Endothelial cell of umbilical vein (primary cell): ENCODE data around the gene RAB33B. TPM values are rescaled to one million over a fixed set of nuclear protein-coding genes. Genes with fewer than 3 reads are reported as not detected.

Experiments used
- BruUV-seq: library from RNA; stranded (reverse); fragments of 400-500 nt; replicated peaks from 2 replicates; lab custom pipeline; 2021; lab: Mats Ljungman, UMichigan
- CTCF ChIA-PET: fragments of 300-600, 350-600 bp; sonication (Branson Sonifier 250); formaldehyde crosslinking; loops from one replicate; lab custom pipeline; 2021; ENCODE audit warnings: antibody characterized with exemption, inconsistent platforms; lab: Charles Lee
- POLR2A ChIA-PET: fragments of 300-600, 350-600 bp; sonication (Branson Sonifier 250); formaldehyde crosslinking; loops from one replicate; lab custom pipeline; 2021; ENCODE audit warnings: antibody characterized with exemption, inconsistent platforms; lab: Charles Lee
- DNase-seq: peaks from one replicate; pipeline ENCODE4 v3.0.0-alpha.2; 2011; ENCODE audit warnings: low read depth, low spot score
- FAIRE-seq: peaks from 2 replicates; lab custom pipeline; 2011; peaks lifted over from hg19 to GRCh38; lab: Jason Lieb, UNC
- H2AFZ ChIP-seq: 2 replicates; pipeline ENCODE4 v1.6.0; 2012; ENCODE audit warnings: low read depth, low read length, control low read depth, inconsistent platforms
- H3K27ac ChIP-seq: 2 replicates; pipeline ENCODE4 v1.5.1; 2011; ENCODE audit warnings: low read depth, mild to moderate bottlenecking, control low read depth, low read length, moderate library complexity; ENCODE audit not compliant: insufficient read depth
- H3K27me3 ChIP-seq, 2 experiments: 2 replicates each; pipeline versions ENCODE4 v1.6.0 to v1.6.1; 2011; ENCODE audit warnings: low read length in 2 of 2, mixed read lengths in 1 of 2; ENCODE audit not compliant: control insufficient read depth in 2 of 2, insufficient read depth in 2 of 2
- H3K36me3 ChIP-seq, 2 experiments: 2 replicates in 1 of 2; 3 replicates in 1 of 2; pipeline ENCODE4 v1.5.1; 2011; ENCODE audit warnings: low read length in 2 of 2, mild to moderate bottlenecking in 1 of 2, moderate library complexity in 1 of 2; ENCODE audit not compliant: control insufficient read depth in 2 of 2, insufficient read depth in 2 of 2; ENCODE audit errors: extremely low read depth in 1 of 2
- H3K4me1 ChIP-seq: 3 replicates; pipeline ENCODE4 v1.5.1; 2011; ENCODE audit warnings: mild to moderate bottlenecking, low read length; ENCODE audit not compliant: control insufficient read depth, insufficient read depth; ENCODE audit errors: extremely low read depth
- H3K4me2 ChIP-seq: 2 replicates; pipeline ENCODE4 v1.6.1; 2011; ENCODE audit warnings: low read length, control low read depth, mixed read lengths; ENCODE audit not compliant: insufficient read depth
- H3K4me3 ChIP-seq, 3 experiments: fragments of 200-600 bp in 1 of 3; sonication (generic), shearing (Covaris generic) in 1 of 3; replicated peaks in 1 of 3; 2 replicates each; pipeline ENCODE4 v1.5.1; 2011 to 2016; ENCODE audit warnings: control low read depth in 3 of 3, low read length in 3 of 3, mild to moderate bottlenecking in 2 of 3, inconsistent platforms in 1 of 3, low read depth in 1 of 3, moderate library complexity in 1 of 3; ENCODE audit not compliant: insufficient read depth in 1 of 3
- H3K79me2 ChIP-seq: 2 replicates; pipeline ENCODE4 v1.6.0; 2012; ENCODE audit warnings: low read length, inconsistent platforms; ENCODE audit not compliant: control insufficient read depth, insufficient read depth
- H3K9ac ChIP-seq: replicated peaks from 2 replicates; pipeline ENCODE3; 2011; ENCODE audit warnings: low read length, control low read depth; ENCODE audit not compliant: insufficient read depth; ENCODE audit errors: extremely low read depth
- H3K9me1 ChIP-seq: replicated peaks from 3 replicates; pipeline ENCODE4 v1.6.0; 2011; ENCODE audit warnings: mild to moderate bottlenecking, low read length; ENCODE audit not compliant: control insufficient read depth, insufficient read depth; ENCODE audit errors: extremely low read depth
- H3K9me3 ChIP-seq: replicated peaks from 2 replicates; pipeline ENCODE4 v1.5.1; 2012; ENCODE audit warnings: low read length, inconsistent platforms; ENCODE audit not compliant: control insufficient read depth, insufficient read depth
- H4K20me1 ChIP-seq: replicated peaks from 2 replicates; pipeline ENCODE3; 2011; ENCODE audit warnings: mild to moderate bottlenecking, low read length; ENCODE audit not compliant: control insufficient read depth, insufficient read depth; ENCODE audit errors: extremely low read depth
- CTCF ChIP-seq, 2 donors: IDR thresholded peaks; 1 replicate in 1 of 2; 2 replicates in 1 of 2; pipeline ENCODE4 v1.5.1; 2011; ENCODE audit warnings: low read length in 2 of 2, mild to moderate bottlenecking in 2 of 2, moderate library complexity in 2 of 2, control low read depth in 1 of 2, inconsistent platforms in 1 of 2, low read depth in 1 of 2; ENCODE audit not compliant: insufficient read depth in 1 of 2; ENCODE audit errors: extremely low read depth in 1 of 2
- EZH2 ChIP-seq: IDR thresholded peaks from 2 replicates; pipeline ENCODE4 v1.6.1; 2012; ENCODE audit warnings: borderline replicate concordance, low read depth, mild to moderate bottlenecking, moderate library complexity, low read length, inconsistent platforms; ENCODE audit not compliant: severe bottlenecking
- FOS ChIP-seq: IDR thresholded peaks from 2 replicates; pipeline ENCODE4 v1.6.1; 2011; ENCODE audit warnings: mild to moderate bottlenecking, low read length, moderate library complexity, borderline replicate concordance; ENCODE audit not compliant: insufficient read depth
- GATA2 ChIP-seq: IDR thresholded peaks from 2 replicates; pipeline ENCODE4 v1.7.0; 2011; ENCODE audit warnings: low read depth, mild to moderate bottlenecking, moderate library complexity, mixed read lengths, low read length; ENCODE audit not compliant: insufficient read length, insufficient read depth
- JUN ChIP-seq: IDR thresholded peaks from 2 replicates; pipeline ENCODE4 v1.6.1; 2011; ENCODE audit warnings: borderline replicate concordance, low read depth; ENCODE audit not compliant: insufficient read length, insufficient read depth
- MAX ChIP-seq: IDR thresholded peaks from 2 replicates; pipeline ENCODE4 v1.6.1; 2011; ENCODE audit not compliant: insufficient read depth, insufficient read length
- MYC ChIP-seq: IDR thresholded peaks from one replicate; pipeline ENCODE4 v1.6.1; 2011; ENCODE audit warnings: mild to moderate bottlenecking, low read depth, low read length
- POLR2A ChIP-seq: IDR thresholded peaks from 2 replicates; pipeline ENCODE4 v1.6.1; 2012; ENCODE audit warnings: low read depth, mild to moderate bottlenecking, control low read depth, low read length
- dilution Hi-C: fragments of 300-500 bp; cut with MboI; formaldehyde crosslinking; loops from one replicate; pipeline ENCODE4 v1.15.0; 2019; ENCODE audit warnings: low sequenced_read_pairs; ENCODE audit not compliant: extremely low pct_ligation_motif_present
- intact Hi-C: fragments of 100-400 bp; cut with micrococcal nuclease; formaldehyde crosslinking; loops from one replicate; pipeline ENCODE4 v1.10.0; 2022
- polyA plus RNA-seq, 4 experiments: library from polyadenylated mRNA; depleted of rRNA in 3 of 4; stranded (reverse) in 3 of 4; unstranded in 1 of 4; fragments of >200 nt; gene quantifications; 2 replicates each; pipeline versions ENCODE4 v1.2.1 to v1.2.3, GENCODE V29; 2011 to 2012; ENCODE audit warnings: missing spikeins in 1 of 4
- total RNA-seq: library from RNA; stranded (reverse); gene quantifications from 2 replicates; pipeline ENCODE4 v1.2.3, GENCODE V29; 2021

The RAB33B gene
- total and polyA plus RNA-seq, 2 donors (not counting 3 experiments of a cell fraction or from before 2014, with no cell fraction given) = 7.8 to 14.7 TPM

- H3K27me3 ChIP-seq = no peaks in the 10 kb centered on the region
- no peak for DNase-seq
- CTCF ChIA-PET = interaction anchor here (0.7 to 1.8 kb wide), 7 partner anchors 8 to 472 kb away, joined by 3 to 8 read pairs (median 4); no protein-coding TSS in a partner anchor
These were observed 48.3 kb downstream of the RAB33B start for GRCh38 chr4:139501927-139502899.

GRCh38 chr4:139503622-139504166 is 49.8 kb downstream of the RAB33B start:
- no peak overlapping the region for H3K27ac ChIP-seq
- CTCF ChIA-PET = interaction anchor here (1.7 to 2.2 kb wide), 2 partner anchors 26 to 473 kb away, joined by 5 to 7 read pairs; no protein-coding TSS in a partner anchor
- dilution Hi-C loops (no loop called here), intact Hi-C loops (no loop called here)
- H3K9ac ChIP-seq = no peak overlapping the region
- no peaks in the 10 kb centered on the region for H3K9me3 ChIP-seq
- H3K4me1 ChIP-seq = peaks cover 4% of the 10 kb centered on the region
- TF ChIP-seq MAX (no peak), EZH2 (no peak), POLR2A (no peak), GATA2 (no peak), MYC (no peak), FOS (no peak), JUN (no peak), CTCF (IDR thresholded peaks at IDR 0.05; ENCODE audit: extremely low read depth in 1 of 2, insufficient read depth in 1 of 2, low read depth in 1 of 2, low read length in 2 of 2) (no peak)
- no peaks in the 10 kb centered on the region for H4K20me1 ChIP-seq
- no peak overlapping the region for H2AFZ ChIP-seq
- FAIRE-seq (no peak), DNase-seq (no peak)
- H3K9me1 ChIP-seq = no peaks in the 10 kb centered on the region
- POLR2A ChIA-PET = interaction anchor here (0.6 kb wide), 1 partner anchor 409 kb away, joined by 4 read pairs; no protein-coding TSS in a partner anchor
- no peaks in the 10 kb centered on the region for H3K27me3 ChIP-seq
- peaks cover 0 to 6% of the 10 kb centered on the region in 2 experiments for H3K36me3 ChIP-seq
- H3K4me3 ChIP-seq = no peak overlapping the region
- H3K79me2 ChIP-seq = no peaks in the 10 kb centered on the region
- no TSS peak for BruUV-seq
- no peak overlapping the region for H3K4me2 ChIP-seq

More at GRCh38 chr4:139501927-139502899, 48.3 kb downstream of the RAB33B start:
- POLR2A ChIA-PET = interaction anchor here (0.6 kb wide), 1 partner anchor 9 kb away, joined by 3 read pairs; no protein-coding TSS in a partner anchor
- no TSS peak for BruUV-seq
- no peak overlapping the region for H3K4me2 ChIP-seq
- H2AFZ ChIP-seq = peak overlapping the region; percentile 8
- FAIRE-seq = no peak
- no peak overlapping the region for H3K27ac ChIP-seq
- H3K36me3 ChIP-seq = peaks cover 0 to 6% of the 10 kb centered on the region in 2 experiments
- no peak overlapping the region for H3K9ac ChIP-seq
- H4K20me1 ChIP-seq = no peaks in the 10 kb centered on the region
- H3K9me3 ChIP-seq = no peaks in the 10 kb centered on the region
- no peaks in the 10 kb centered on the region for H3K9me1 ChIP-seq
- H3K79me2 ChIP-seq = no peaks in the 10 kb centered on the region
- H3K4me3 ChIP-seq = no peak overlapping the region
- no peaks in the 10 kb centered on the region for H3K4me1 ChIP-seq
- dilution Hi-C loops = no loop called here
- TF ChIP-seq MYC (no peak), POLR2A (peak; percentile 11)
- intact Hi-C loops = no loop called here
